ENCODE data around the gene TAOK3.
"Not testable (repeated sequence)": the region's sequence is repeated elsewhere in the genome, so short reads cannot be mapped to it uniquely, and the experiment has no call there.

TAOK3 gene

GRCh38 chr12:118372541-118373495 lies at the start of gene TAOK3:
TAOK3 (minus strand) TSS chr12:118372907; CDS start chr12:118255567, 117,340 bp downstream.
- DNase-seq = peak; percentile 97

- DNase-seq = no peak
Observed at GRCh38 chr12:118420673-118421072, 48.0 kb upstream of the TAOK3 start.

- DNase-seq = no peak
Observed at GRCh38 chr12:118418385-118419057, 45.8 kb upstream of the TAOK3 start.

- no peak for DNase-seq
Observed at GRCh38 chr12:118417942-118418341, 45.2 kb upstream of the TAOK3 start.

GRCh38 chr12:118409834-118410233 lies 37.1 kb upstream of the TAOK3 start:
- DNase-seq = no peak

GRCh38 chr12:118408241-118408640 lies 35.5 kb upstream of the TAOK3 start:
- not testable (repeated sequence) for DNase-seq

- peak; percentile 62 for DNase-seq
Observed at GRCh38 chr12:118404876-118405521, 32.3 kb upstream of the TAOK3 start.

GRCh38 chr12:118402251-118402650 lies 29.5 kb upstream of the TAOK3 start:
- no peak for DNase-seq

GRCh38 chr12:118398940-118399339 lies 26.2 kb upstream of the TAOK3 start:
- DNase-seq = no peak

GRCh38 chr12:118398524-118398923 lies 25.8 kb upstream of the TAOK3 start:
- DNase-seq = no peak

- no peak for DNase-seq
Observed at GRCh38 chr12:118397708-118398440, 25.2 kb upstream of the TAOK3 start.

GRCh38 chr12:118391836-118392235 lies 19.1 kb upstream of the TAOK3 start:
- DNase-seq = peak; percentile 84

GRCh38 chr12:118391424-118391823 lies 18.7 kb upstream of the TAOK3 start:
- DNase-seq = peak; percentile 84

- peak; percentile 60 for DNase-seq
Observed at GRCh38 chr12:118377884-118378470, 5.3 kb upstream of the TAOK3 start.

GRCh38 chr12:118377021-118377883 lies 4.5 kb upstream of the TAOK3 start:
- DNase-seq = no peak

GRCh38 chr12:118376089-118377020 lies 3.6 kb upstream of the TAOK3 start, which contains the start of gene SUDS3:
SUDS3 (plus strand) TSS chr12:118376555; CDS start chr12:118376692, 137 bp downstream.
- peak; percentile 91 for DNase-seq

- no peak for DNase-seq
Observed at GRCh38 chr12:118375348-118375747, 2.6 kb upstream of the TAOK3 start.

- DNase-seq = no peak
Observed at GRCh38 chr12:118374909-118375308, 2.2 kb upstream of the TAOK3 start.

- DNase-seq = no peak
Observed at GRCh38 chr12:118374126-118374725, 1.5 kb upstream of the TAOK3 start.

- no peak for DNase-seq
Observed at GRCh38 chr12:118373616-118374015, 909 bp upstream of the TAOK3 start.
